HepG2 (cell line): ENCODE data around the gene EIF3A. TPM values are rescaled to one million over a fixed set of nuclear protein-coding genes. Genes with fewer than 3 reads are reported as not detected.
A peak's percentile ranks its signal among the peaks of the same experiment; 100 is the strongest.

Experiments
- AHR ChIP-seq: IDR thresholded peaks from 2 replicates; pipeline ENCODE4 v1.6.1; 2018; ENCODE audit warnings: missing genetic modification reagents, missing compliant biosample characterization
- BRCA1 ChIP-seq: sonication (generic); formaldehyde crosslinking; IDR thresholded peaks from 2 replicates; pipeline ENCODE4 v1.4.0; 2020; ENCODE audit warnings: missing genetic modification reagents
- ELF1 ChIP-seq: sonication (generic); formaldehyde crosslinking; IDR thresholded peaks from 2 replicates; pipeline ENCODE4 v1.4.0; 2020; ENCODE audit warnings: missing genetic modification reagents
- FUBP1 ChIP-seq: sonication (generic); formaldehyde crosslinking; IDR thresholded peaks from 2 replicates; pipeline ENCODE4 v1.5.1; 2020; ENCODE audit warnings: missing genetic modification reagents, mild to moderate bottlenecking, borderline replicate concordance
- MAZ ChIP-seq, 2 experiments: sonication (generic) in 1 of 2; formaldehyde crosslinking in 1 of 2; IDR thresholded peaks; 2 replicates each; pipeline versions ENCODE4 v1.5.0 to v1.6.1; 2012 to 2020; ENCODE audit warnings: low read depth in 2 of 2, mild to moderate bottlenecking in 2 of 2, borderline replicate concordance in 1 of 2, improper control_type of control experiment in 1 of 2, low read length in 1 of 2, missing genetic modification reagents in 1 of 2, moderate library complexity in 1 of 2
- MYC ChIP-seq: sonication (generic); formaldehyde crosslinking; IDR thresholded peaks from 2 replicates; pipeline ENCODE4 v1.9.0; 2021; ENCODE audit warnings: missing genetic modification reagents, borderline replicate concordance
- PLRG1 ChIP-seq: fragments of 450-650 bp; conservative IDR thresholded peaks from 2 replicates; pipeline ENCODE4 v1.6.1; 2016
- RFX5 ChIP-seq: IDR thresholded peaks from 2 replicates; pipeline ENCODE4 v1.6.1; 2011; ENCODE audit warnings: low read depth, low read length, improper control_type of control experiment
- SMARCE1 ChIP-seq: fragments of 450-650 bp; IDR thresholded peaks from 2 replicates; pipeline ENCODE4 v1.6.1; 2017; ENCODE audit warnings: borderline replicate concordance
- SNAPC4 ChIP-seq: sonication (generic); formaldehyde crosslinking; IDR thresholded peaks from 2 replicates; pipeline ENCODE4 v1.4.0; 2020; ENCODE audit warnings: mild to moderate bottlenecking, missing genetic modification reagents
- TCF7 ChIP-seq: sonication (generic); IDR thresholded peaks from 2 replicates; pipeline ENCODE4 v1.6.1; 2016; ENCODE audit warnings: antibody characterized with exemption, low read depth
- TOPORS ChIP-seq: sonication (generic); formaldehyde crosslinking; IDR thresholded peaks from 2 replicates; pipeline ENCODE4 v1.8.0; 2023; ENCODE audit warnings: mild to moderate bottlenecking, missing genetic modification reagents
- ZNF230 ChIP-seq: sonication (generic); formaldehyde crosslinking; IDR thresholded peaks from 2 replicates; pipeline ENCODE4 v1.4.0; 2020; ENCODE audit warnings: mild to moderate bottlenecking, missing genetic modification reagents
- ZNF574 ChIP-seq: sonication (generic); formaldehyde crosslinking; IDR thresholded peaks from 2 replicates; pipeline ENCODE4 v1.4.0; 2020; ENCODE audit warnings: missing genetic modification reagents
- ZNF580 ChIP-seq: IDR thresholded peaks from 2 replicates; pipeline ENCODE4 v1.6.1; 2016; ENCODE audit warnings: low read depth, borderline replicate concordance
- ZNF790 ChIP-seq: sonication (generic); formaldehyde crosslinking; IDR thresholded peaks from 2 replicates; pipeline ENCODE4 v1.8.0; 2022; ENCODE audit warnings: missing genetic modification reagents, mild to moderate bottlenecking, borderline replicate concordance
- ZSCAN5A ChIP-seq: sonication (generic); formaldehyde crosslinking; IDR thresholded peaks from 2 replicates; pipeline ENCODE4 v1.8.0; 2022; ENCODE audit warnings: mild to moderate bottlenecking, missing genetic modification reagents, borderline replicate concordance
- polyA plus RNA-seq, 8 experiments: library from polyadenylated mRNA; depleted of rRNA in 3 of 8; stranded (reverse) in 7 of 8; unstranded in 1 of 8; fragments of >200 nt; fragmentation: Illumina TruSeq in 4 of 8; extraction: Trizol in 4 of 8; gene quantifications; 2 replicates each; pipeline versions ENCODE4 v1.2.1 to v1.2.3, GENCODE V29; 2011 to 2016; ENCODE audit warnings: low read depth in 4 of 8, missing spikeins in 1 of 8, mixed read lengths in 1 of 8; ENCODE audit not compliant: insufficient read depth in 1 of 8
- total RNA-seq, 5 experiments: library from RNA; depleted of rRNA; stranded (reverse); fragments of >200 nt; fragmentation: Illumina TruSeq; extraction: Trizol; gene quantifications; 2 replicates each; pipeline ENCODE4 v1.2.3, GENCODE V29; 2016; ENCODE audit warnings: low read depth in 1 of 5

The EIF3A gene
- total and polyA plus RNA-seq, 2 of the 13 experiments (the other 11 are each of a cell fraction or from before 2014, with no cell fraction given) = 25.6 to 117 TPM

GRCh38 chr10:119030421-119031250, 50.0 kb downstream of the EIF3A start (continued):
- TF ChIP-seq SNAPC4 (CRISPR knock-in tag) = no peak
- no peak for TF ChIP-seq RFX5
- no peak for TF ChIP-seq ELF1
- TF ChIP-seq FUBP1 = no peak
- no peak for TF ChIP-seq ZNF580 (CRISPR knock-in tag)
- TF ChIP-seq ZNF790 = no peak
- no peak for TF ChIP-seq AHR (CRISPR knock-in tag)
- no peak for TF ChIP-seq MAZ (IDR thresholded peaks at IDR 0.05; ENCODE audit: borderline replicate concordance, low read depth, low read length)
- no peak for TF ChIP-seq MAZ (CRISPR knock-in tag; IDR thresholded peaks at IDR 0.05; ENCODE audit: low read depth)
- no peak for TF ChIP-seq ZNF230
- no peak for TF ChIP-seq PLRG1
- TF ChIP-seq TCF7 = no peak
- TF ChIP-seq ZNF574 (CRISPR knock-in tag) = peak; percentile 65
- peak; percentile 69; the same call in 1 of the 2 replicates for TF ChIP-seq MYC (CRISPR knock-in tag)
- TF ChIP-seq SMARCE1 = no peak
- 0 out of 2 replicates have a peak, but pooled peaks have one; percentile 34 for TF ChIP-seq TOPORS
- TF ChIP-seq ZSCAN5A = no peak
- TF ChIP-seq BRCA1 (CRISPR knock-in tag) = no peak
